Measurements from ENCODE around the gene TRIP10. TPM values are rescaled to one million over a fixed set of nuclear protein-coding genes. Genes with fewer than 3 reads are reported as not detected.

The TRIP10 gene
- total and polyA plus RNA-seq, 2 of the 13 experiments (the other 11 are each of a cell fraction or from before 2014, with no cell fraction given), result 32.5 to 33.2 TPM

DNA sequence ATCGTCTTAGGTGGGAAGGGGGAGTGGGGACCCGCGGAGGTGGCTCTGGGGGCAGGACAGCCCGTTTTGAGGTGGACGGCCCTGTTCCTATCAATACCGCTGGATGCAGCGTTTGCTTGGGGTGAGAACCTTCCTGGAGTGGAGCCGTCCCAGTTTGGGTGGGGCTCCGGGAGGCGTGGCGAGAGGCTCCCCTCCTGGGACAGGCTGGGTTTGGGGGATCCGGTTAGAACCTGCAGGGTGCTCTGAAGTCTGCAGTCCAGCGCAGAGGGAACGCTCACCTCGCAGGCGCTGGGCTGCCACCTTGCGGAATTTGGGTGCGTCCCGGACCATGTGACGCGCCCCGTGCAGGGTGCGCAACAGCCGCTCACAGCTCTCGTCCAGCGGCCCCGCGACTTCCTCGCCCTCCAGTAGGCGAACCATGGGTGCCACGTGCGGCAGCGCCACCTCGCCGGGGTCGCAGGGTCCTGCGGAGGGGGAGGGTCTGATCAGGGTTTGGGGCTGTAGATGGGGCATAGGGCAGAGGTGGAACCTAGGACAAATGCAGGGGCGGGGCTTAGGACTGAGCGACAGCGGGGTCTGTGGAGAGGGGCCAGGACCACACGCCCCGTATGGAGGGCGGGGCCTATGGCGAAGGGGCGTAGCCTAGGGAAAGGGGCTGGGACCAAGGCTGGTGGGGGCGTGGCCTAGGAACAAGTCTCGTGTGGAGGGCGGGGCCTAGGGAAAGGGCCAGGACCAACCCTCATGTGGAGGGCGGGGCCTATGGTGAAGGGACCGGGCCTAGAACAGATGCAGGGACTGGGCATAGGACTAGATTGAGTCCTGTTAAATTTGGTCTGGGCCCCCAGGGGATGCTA is 13.9 kb downstream of the TRIP10 start (continued):
- TF ChIP-seq, protein P1, sequence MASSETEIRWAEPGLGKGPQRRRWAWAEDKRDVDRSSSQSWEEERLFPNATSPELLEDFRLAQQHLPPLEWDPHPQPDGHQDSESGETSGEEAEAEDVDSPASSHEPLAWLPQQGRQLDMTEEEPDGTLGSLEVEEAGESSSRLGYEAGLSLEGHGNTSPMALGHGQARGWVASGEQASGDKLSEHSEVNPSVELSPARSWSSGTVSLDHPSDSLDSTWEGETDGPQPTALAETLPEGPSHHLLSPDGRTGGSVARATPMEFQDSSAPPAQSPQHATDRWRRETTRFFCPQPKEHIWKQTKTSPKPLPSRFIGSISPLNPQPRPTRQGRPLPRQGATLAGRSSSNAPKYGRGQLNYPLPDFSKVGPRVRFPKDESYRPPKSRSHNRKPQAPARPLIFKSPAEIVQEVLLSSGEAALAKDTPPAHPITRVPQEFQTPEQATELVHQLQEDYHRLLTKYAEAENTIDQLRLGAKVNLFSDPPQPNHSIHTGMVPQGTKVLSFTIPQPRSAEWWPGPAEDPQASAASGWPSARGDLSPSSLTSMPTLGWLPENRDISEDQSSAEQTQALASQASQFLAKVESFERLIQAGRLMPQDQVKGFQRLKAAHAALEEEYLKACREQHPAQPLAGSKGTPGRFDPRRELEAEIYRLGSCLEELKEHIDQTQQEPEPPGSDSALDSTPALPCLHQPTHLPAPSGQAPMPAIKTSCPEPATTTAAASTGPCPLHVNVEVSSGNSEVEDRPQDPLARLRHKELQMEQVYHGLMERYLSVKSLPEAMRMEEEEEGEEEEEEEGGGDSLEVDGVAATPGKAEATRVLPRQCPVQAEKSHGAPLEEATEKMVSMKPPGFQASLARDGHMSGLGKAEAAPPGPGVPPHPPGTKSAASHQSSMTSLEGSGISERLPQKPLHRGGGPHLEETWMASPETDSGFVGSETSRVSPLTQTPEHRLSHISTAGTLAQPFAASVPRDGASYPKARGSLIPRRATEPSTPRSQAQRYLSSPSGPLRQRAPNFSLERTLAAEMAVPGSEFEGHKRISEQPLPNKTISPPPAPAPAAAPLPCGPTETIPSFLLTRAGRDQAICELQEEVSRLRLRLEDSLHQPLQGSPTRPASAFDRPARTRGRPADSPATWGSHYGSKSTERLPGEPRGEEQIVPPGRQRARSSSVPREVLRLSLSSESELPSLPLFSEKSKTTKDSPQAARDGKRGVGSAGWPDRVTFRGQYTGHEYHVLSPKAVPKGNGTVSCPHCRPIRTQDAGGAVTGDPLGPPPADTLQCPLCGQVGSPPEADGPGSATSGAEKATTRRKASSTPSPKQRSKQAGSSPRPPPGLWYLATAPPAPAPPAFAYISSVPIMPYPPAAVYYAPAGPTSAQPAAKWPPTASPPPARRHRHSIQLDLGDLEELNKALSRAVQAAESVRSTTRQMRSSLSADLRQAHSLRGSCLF (CRISPR knock-in tag; IDR thresholded peaks at IDR 0.05; ENCODE audit: borderline replicate concordance), result no peak
- TF ChIP-seq AHDC1 (CRISPR knock-in tag; IDR thresholded peaks at IDR 0.05; ENCODE audit: borderline replicate concordance), result no peak
- no peak for TF ChIP-seq CCAR2 (optimal IDR thresholded peaks at IDR 0.05; ENCODE audit: low read depth, low read length)
- TF ChIP-seq ZNF18 (CRISPR knock-in tag; IDR thresholded peaks at IDR 0.05; ENCODE audit: insufficient replicate concordance), result no peak
- peak; percentile 92; the same call in 1 of the 2 replicates for TF ChIP-seq NRL (CRISPR knock-in tag; IDR thresholded peaks at IDR 0.05; ENCODE audit: borderline replicate concordance)
- TF ChIP-seq ZC3H13 (CRISPR knock-in tag; IDR thresholded peaks at IDR 0.05), result peak; percentile 87; the same call in 1 of the 2 replicates
- no peak for TF ChIP-seq ZNF75D (CRISPR knock-in tag; IDR thresholded peaks at IDR 0.05; ENCODE audit: borderline replicate concordance)
- TF ChIP-seq ZNF670 (CRISPR knock-in tag; IDR thresholded peaks at IDR 0.05; ENCODE audit: borderline replicate concordance), result no peak
- TF ChIP-seq ZNF468 (CRISPR knock-in tag; IDR thresholded peaks at IDR 0.05), result 0 out of 2 replicates have a peak, but pooled peaks have one; percentile 44
- no peak for TF ChIP-seq ZNF207 (IDR thresholded peaks at IDR 0.05; ENCODE audit: borderline replicate concordance)
- peak; percentile 60; the same call in 1 of the 2 replicates for TF ChIP-seq ISL2 (CRISPR knock-in tag; IDR thresholded peaks at IDR 0.05)
- no peak for TF ChIP-seq SIN3B (IDR thresholded peaks at IDR 0.05; ENCODE audit: low read length)
- peak; percentile 33; the same call in 1 of the 2 replicates for TF ChIP-seq CHD2 (IDR thresholded peaks at IDR 0.05; ENCODE audit: low read depth, low read length)
- TF ChIP-seq GPN1 (CRISPR knock-in tag; IDR thresholded peaks at IDR 0.05; ENCODE audit: borderline replicate concordance), result no peak
- no peak for TF ChIP-seq NCOA1 (CRISPR knock-in tag; IDR thresholded peaks at IDR 0.05)
- TF ChIP-seq HNF4A (CRISPR knock-in tag; IDR thresholded peaks at IDR 0.05), result peak; percentile 78

All from HepG2 (cell line).